IPS-18a (cell line): ENCODE measurements around the gene MT1G.

ENCODE experiments used
- H3K27ac ChIP-seq: one replicate; pipeline ENCODE4 v1.5.1; 2013; ENCODE audit warnings: low read length
- H3K27me3 ChIP-seq: one replicate; pipeline ENCODE4 v1.6.1; 2013; ENCODE audit warnings: mild to moderate bottlenecking, low read length; ENCODE audit not compliant: control insufficient read depth, insufficient read depth
- H3K36me3 ChIP-seq: one replicate; pipeline ENCODE4 v1.6.1; 2013; ENCODE audit warnings: low read depth, low read length; ENCODE audit not compliant: control insufficient read depth
- H3K4me1 ChIP-seq: one replicate; pipeline ENCODE4 v1.6.1; 2013; ENCODE audit warnings: low read depth, low read length; ENCODE audit not compliant: control insufficient read depth
- H3K4me3 ChIP-seq: one replicate; pipeline ENCODE4 v1.5.1; 2013; ENCODE audit warnings: low read length
- H3K9ac ChIP-seq: one replicate; pipeline ENCODE4 v1.6.1; 2013; ENCODE audit warnings: mild to moderate bottlenecking, low read length, moderate library complexity
- H3K9me3 ChIP-seq: one replicate; pipeline ENCODE4 v1.6.1; 2013; ENCODE audit warnings: low read depth, low read length; ENCODE audit not compliant: control insufficient read depth

The MT1G gene

GRCh38 chr16:56640076-56640475 lies 27.8 kb downstream of the MT1G start:
- Histone ChIP-seq H3K9ac (no peak overlapping the region), H3K9me3 (no peaks in the 10 kb centered on the region), H3K27me3 (peaks cover 100% of the 10 kb centered on the region), H3K4me3 (no peak overlapping the region), H3K27ac (no peak overlapping the region), H3K36me3 (no peaks in the 10 kb centered on the region), H3K4me1 (peaks cover 3% of the 10 kb centered on the region)

GRCh38 chr16:56639045-56639444 lies 28.8 kb downstream of the MT1G start:
- Histone ChIP-seq H3K4me1 (peaks cover 3% of the 10 kb centered on the region), H3K9me3 (no peaks in the 10 kb centered on the region), H3K36me3 (no peaks in the 10 kb centered on the region), H3K27me3 (peaks cover 100% of the 10 kb centered on the region), H3K4me3 (no peak overlapping the region), H3K27ac (no peak overlapping the region), H3K9ac (no peak overlapping the region)

GRCh38 chr16:56637814-56638750 lies 29.8 kb downstream of the MT1G start, which contains the start of gene MT1A:
Gene MT1A (plus strand): TSS chr16:56638666. CDS start chr16:56638739, 73 bp downstream.
- Histone ChIP-seq H3K36me3 (no peaks in the 10 kb centered on the region), H3K4me3 (peak within 1 kb of the TSS; percentile 51)

GRCh38 chr16:56636616-56637413 lies 31.1 kb downstream of the MT1G start:
- peaks cover 100% of the 10 kb centered on the region for H3K27me3 ChIP-seq
- H3K9ac ChIP-seq = no peak overlapping the region
- H3K9me3 ChIP-seq = no peaks in the 10 kb centered on the region
- H3K4me3 ChIP-seq = no peak overlapping the region
- no peaks in the 10 kb centered on the region for H3K4me1 ChIP-seq
- no peak overlapping the region for H3K27ac ChIP-seq
- H3K36me3 ChIP-seq = no peaks in the 10 kb centered on the region

More at GRCh38 chr16:56637814-56638750, 29.8 kb downstream of the MT1G start, which contains the start of gene MT1A:
- Histone ChIP-seq H3K9me3 (no peaks in the 10 kb centered on the region), H3K9ac (no peak within 1 kb of the TSS), H3K27me3 (peaks cover 100% of the 10 kb centered on the region), H3K4me1 (no peaks in the 10 kb centered on the region), H3K27ac (no peak within 1 kb of the TSS)

- Histone ChIP-seq H3K9ac (no peak overlapping the region), H3K9me3 (no peaks in the 10 kb centered on the region), H3K27ac (no peak overlapping the region), H3K27me3 (peaks cover 100% of the 10 kb centered on the region), H3K4me1 (no peaks in the 10 kb centered on the region), H3K4me3 (peak overlapping the region; percentile 51), H3K36me3 (no peaks in the 10 kb centered on the region)
These were observed 32.4 kb downstream of the MT1G start for GRCh38 chr16:56635441-56635967.

- no peak overlapping the region for H3K9ac ChIP-seq
- no peaks in the 10 kb centered on the region for H3K36me3 ChIP-seq
- no peak overlapping the region for H3K27ac ChIP-seq
- H3K4me1 ChIP-seq = no peaks in the 10 kb centered on the region
- H3K4me3 ChIP-seq = peak overlapping the region; percentile 51
- peaks cover 100% of the 10 kb centered on the region for H3K27me3 ChIP-seq
- no peaks in the 10 kb centered on the region for H3K9me3 ChIP-seq
These were observed 33.0 kb downstream of the MT1G start for GRCh38 chr16:56634715-56635440.

GRCh38 chr16:56633535-56633934 lies 34.3 kb downstream of the MT1G start:
- Histone ChIP-seq H3K27ac (no peak overlapping the region), H3K9me3 (no peaks in the 10 kb centered on the region), H3K4me1 (no peaks in the 10 kb centered on the region), H3K36me3 (no peaks in the 10 kb centered on the region), H3K4me3 (no peak overlapping the region), H3K27me3 (peaks cover 100% of the 10 kb centered on the region), H3K9ac (no peak overlapping the region)

GRCh38 chr16:56632848-56633365 lies 35.0 kb downstream of the MT1G start:
- Histone ChIP-seq H3K4me3 (peak overlapping the region; percentile 48), H3K4me1 (no peaks in the 10 kb centered on the region), H3K9me3 (no peaks in the 10 kb centered on the region), H3K36me3 (no peaks in the 10 kb centered on the region), H3K27ac (no peak overlapping the region), H3K27me3 (peaks cover 100% of the 10 kb centered on the region), H3K9ac (no peak overlapping the region)

- Histone ChIP-seq H3K4me3 (peak within 1 kb of the TSS; percentile 48), H3K36me3 (no peaks in the 10 kb centered on the region), H3K27ac (no peak within 1 kb of the TSS), H3K9me3 (no peaks in the 10 kb centered on the region), H3K4me1 (peaks cover under 1% of the 10 kb centered on the region), H3K27me3 (peaks cover 100% of the 10 kb centered on the region), H3K9ac (no peak within 1 kb of the TSS)
These were observed 35.6 kb downstream of the MT1G start, which contains the start of gene MT1M for GRCh38 chr16:56632156-56632847. Gene MT1M (plus strand): TSS chr16:56632659. CDS start chr16:56632732, 73 bp downstream.

- Histone ChIP-seq H3K36me3 (no peaks in the 10 kb centered on the region), H3K27me3 (peaks cover 100% of the 10 kb centered on the region), H3K9me3 (no peaks in the 10 kb centered on the region), H3K4me3 (peak overlapping the region; percentile 48), H3K4me1 (peaks cover 5% of the 10 kb centered on the region), H3K9ac (no peak overlapping the region), H3K27ac (no peak overlapping the region)
These were observed 36.1 kb downstream of the MT1G start for GRCh38 chr16:56631832-56632155.
